Kidney epithelial cell (primary cell): ENCODE measurements around the gene MBNL2. TPM values are rescaled to one million over a fixed set of nuclear protein-coding genes. Genes with fewer than 3 reads are reported as not detected.

ENCODE experiments used
- DNase-seq: peaks from one replicate; pipeline ENCODE4 v3.0.0-alpha.2; 2010; ENCODE audit warnings: low read depth
- H3K27me3 ChIP-seq: 2 replicates; pipeline ENCODE4 v1.6.0; 2011; ENCODE audit warnings: low read length; ENCODE audit not compliant: control insufficient read depth, insufficient read depth
- H3K36me3 ChIP-seq: 2 replicates; pipeline ENCODE4 v1.5.1; 2011; ENCODE audit warnings: low read length; ENCODE audit not compliant: control insufficient read depth, insufficient read depth
- H3K4me3 ChIP-seq: 2 replicates; pipeline ENCODE4 v1.5.1; 2011; ENCODE audit warnings: low read depth, mild to moderate bottlenecking, control low read depth, low read length
- total RNA-seq: library from RNA; depleted of rRNA; stranded (reverse); fragments of >200 nt; gene quantifications from 2 replicates; pipeline ENCODE4 v1.2.3, GENCODE V29; 2015
- TF ChIP-seq, protein P1 (sequence below): IDR thresholded peaks from 2 replicates; pipeline ENCODE4 v1.5.1; 2011; ENCODE audit warnings: mild to moderate bottlenecking, moderate library complexity, low read length, control low read depth, inconsistent platforms; ENCODE audit not compliant: insufficient read depth, poor library complexity, severe bottlenecking

The MBNL2 gene
- total RNA-seq, 1 donor from 2014 or later: 42.4 TPM

- H3K4me3 ChIP-seq: no peak overlapping the region
- TF ChIP-seq, protein P1, sequence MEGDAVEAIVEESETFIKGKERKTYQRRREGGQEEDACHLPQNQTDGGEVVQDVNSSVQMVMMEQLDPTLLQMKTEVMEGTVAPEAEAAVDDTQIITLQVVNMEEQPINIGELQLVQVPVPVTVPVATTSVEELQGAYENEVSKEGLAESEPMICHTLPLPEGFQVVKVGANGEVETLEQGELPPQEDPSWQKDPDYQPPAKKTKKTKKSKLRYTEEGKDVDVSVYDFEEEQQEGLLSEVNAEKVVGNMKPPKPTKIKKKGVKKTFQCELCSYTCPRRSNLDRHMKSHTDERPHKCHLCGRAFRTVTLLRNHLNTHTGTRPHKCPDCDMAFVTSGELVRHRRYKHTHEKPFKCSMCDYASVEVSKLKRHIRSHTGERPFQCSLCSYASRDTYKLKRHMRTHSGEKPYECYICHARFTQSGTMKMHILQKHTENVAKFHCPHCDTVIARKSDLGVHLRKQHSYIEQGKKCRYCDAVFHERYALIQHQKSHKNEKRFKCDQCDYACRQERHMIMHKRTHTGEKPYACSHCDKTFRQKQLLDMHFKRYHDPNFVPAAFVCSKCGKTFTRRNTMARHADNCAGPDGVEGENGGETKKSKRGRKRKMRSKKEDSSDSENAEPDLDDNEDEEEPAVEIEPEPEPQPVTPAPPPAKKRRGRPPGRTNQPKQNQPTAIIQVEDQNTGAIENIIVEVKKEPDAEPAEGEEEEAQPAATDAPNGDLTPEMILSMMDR: no peak
- DNase-seq: no peak
- H3K36me3 ChIP-seq: no peaks in the 10 kb centered on the region
- H3K27me3 ChIP-seq: no peaks in the 10 kb centered on the region
These were observed 26.1 kb downstream of the MBNL2 start for GRCh38 chr13:97248243-97248642.

GRCh38 chr13:97249093-97249795, 27.1 kb downstream of the MBNL2 start:
- H3K36me3 ChIP-seq: no peaks in the 10 kb centered on the region
- H3K27me3 ChIP-seq: no peaks in the 10 kb centered on the region
- no peak overlapping the region for H3K4me3 ChIP-seq
- DNase-seq: no peak
- TF ChIP-seq, protein P1: no peak

- no peak for DNase-seq
- H3K27me3 ChIP-seq: no peaks in the 10 kb centered on the region
- TF ChIP-seq, protein P1: no peak
- no peak overlapping the region for H3K4me3 ChIP-seq
- H3K36me3 ChIP-seq: no peaks in the 10 kb centered on the region
These were observed 27.8 kb downstream of the MBNL2 start for GRCh38 chr13:97249796-97250495.

DNA sequence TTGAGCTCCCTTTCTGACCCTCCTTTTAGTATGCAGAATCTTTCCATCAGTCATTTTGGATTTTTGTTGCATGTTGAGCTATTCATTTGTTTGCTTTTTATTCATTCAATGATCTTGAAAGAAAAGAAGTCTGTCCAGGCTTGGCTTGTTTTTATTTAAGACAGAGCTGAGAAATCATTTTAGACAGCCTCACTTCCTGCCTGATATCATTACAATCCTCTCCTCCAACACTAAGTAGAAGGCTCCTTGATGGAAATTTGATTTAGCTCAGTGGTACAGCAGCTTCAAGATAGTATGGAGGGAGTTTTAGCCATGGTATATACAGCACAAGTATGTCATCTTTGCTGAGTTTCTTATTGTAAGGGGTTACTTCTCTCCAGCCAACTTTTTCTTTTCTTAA, 28.4 kb downstream of the MBNL2 start:
- no peak for DNase-seq
- Histone ChIP-seq H3K4me3 (no peak overlapping the region), H3K27me3 (no peaks in the 10 kb centered on the region), H3K36me3 (no peaks in the 10 kb centered on the region)
- TF ChIP-seq, protein P1: no peak

DNA sequence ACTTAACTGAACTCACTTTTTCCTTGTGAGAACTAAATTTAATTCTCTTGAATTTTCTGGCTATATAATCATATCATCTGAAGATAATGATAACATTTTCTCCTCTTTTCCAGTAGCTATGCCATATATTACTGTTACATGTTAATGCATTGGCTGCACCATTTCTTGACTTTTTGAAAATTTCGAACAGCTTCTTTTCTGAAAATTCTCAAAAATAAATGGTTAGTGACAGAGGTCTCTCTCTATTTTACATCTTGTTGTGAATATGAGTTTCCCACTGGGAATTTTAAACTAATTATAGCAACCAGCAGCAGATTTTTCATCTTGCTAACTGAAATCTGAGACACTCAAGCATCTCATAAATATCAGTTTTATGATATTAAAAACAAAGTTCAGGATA, 30.6 kb downstream of the MBNL2 start:
- TF ChIP-seq, protein P1: no peak
- Histone ChIP-seq H3K27me3 (no peaks in the 10 kb centered on the region), H3K36me3 (no peaks in the 10 kb centered on the region), H3K4me3 (no peak overlapping the region)
- DNase-seq: no peak
